ENCODE data around the gene DPPA5.
"Not testable (repeated sequence)": the region's sequence is repeated elsewhere in the genome, so short reads cannot be mapped to it uniquely, and the experiment has no call there.

DPPA5 gene

DNA sequence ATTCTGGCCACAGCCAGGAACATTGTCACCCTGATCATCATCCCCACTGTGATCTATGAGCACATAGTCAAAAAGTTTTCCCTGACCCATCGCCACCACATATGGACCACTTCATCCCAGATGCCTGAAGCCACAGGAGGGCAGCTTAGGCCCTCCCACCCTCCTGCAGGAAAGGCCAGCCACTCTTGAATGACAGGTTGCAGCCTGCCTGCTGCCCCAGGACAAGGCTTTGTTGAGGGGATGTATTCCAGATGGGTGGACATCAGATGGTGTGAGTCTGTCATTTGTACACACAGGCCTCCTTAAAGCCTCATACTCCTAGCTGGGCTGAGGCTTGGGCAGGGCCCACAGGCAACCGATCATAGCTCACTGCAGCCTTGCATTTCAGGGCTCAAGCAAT, 30.8 kb downstream of the DPPA5 start:
- TF ChIP-seq, protein P1, sequence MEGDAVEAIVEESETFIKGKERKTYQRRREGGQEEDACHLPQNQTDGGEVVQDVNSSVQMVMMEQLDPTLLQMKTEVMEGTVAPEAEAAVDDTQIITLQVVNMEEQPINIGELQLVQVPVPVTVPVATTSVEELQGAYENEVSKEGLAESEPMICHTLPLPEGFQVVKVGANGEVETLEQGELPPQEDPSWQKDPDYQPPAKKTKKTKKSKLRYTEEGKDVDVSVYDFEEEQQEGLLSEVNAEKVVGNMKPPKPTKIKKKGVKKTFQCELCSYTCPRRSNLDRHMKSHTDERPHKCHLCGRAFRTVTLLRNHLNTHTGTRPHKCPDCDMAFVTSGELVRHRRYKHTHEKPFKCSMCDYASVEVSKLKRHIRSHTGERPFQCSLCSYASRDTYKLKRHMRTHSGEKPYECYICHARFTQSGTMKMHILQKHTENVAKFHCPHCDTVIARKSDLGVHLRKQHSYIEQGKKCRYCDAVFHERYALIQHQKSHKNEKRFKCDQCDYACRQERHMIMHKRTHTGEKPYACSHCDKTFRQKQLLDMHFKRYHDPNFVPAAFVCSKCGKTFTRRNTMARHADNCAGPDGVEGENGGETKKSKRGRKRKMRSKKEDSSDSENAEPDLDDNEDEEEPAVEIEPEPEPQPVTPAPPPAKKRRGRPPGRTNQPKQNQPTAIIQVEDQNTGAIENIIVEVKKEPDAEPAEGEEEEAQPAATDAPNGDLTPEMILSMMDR (IDR thresholded peaks at IDR 0.05) = no peak
- TF ChIP-seq ZFX (IDR thresholded peaks at IDR 0.05; ENCODE audit: borderline replicate concordance) = no peak

DNA sequence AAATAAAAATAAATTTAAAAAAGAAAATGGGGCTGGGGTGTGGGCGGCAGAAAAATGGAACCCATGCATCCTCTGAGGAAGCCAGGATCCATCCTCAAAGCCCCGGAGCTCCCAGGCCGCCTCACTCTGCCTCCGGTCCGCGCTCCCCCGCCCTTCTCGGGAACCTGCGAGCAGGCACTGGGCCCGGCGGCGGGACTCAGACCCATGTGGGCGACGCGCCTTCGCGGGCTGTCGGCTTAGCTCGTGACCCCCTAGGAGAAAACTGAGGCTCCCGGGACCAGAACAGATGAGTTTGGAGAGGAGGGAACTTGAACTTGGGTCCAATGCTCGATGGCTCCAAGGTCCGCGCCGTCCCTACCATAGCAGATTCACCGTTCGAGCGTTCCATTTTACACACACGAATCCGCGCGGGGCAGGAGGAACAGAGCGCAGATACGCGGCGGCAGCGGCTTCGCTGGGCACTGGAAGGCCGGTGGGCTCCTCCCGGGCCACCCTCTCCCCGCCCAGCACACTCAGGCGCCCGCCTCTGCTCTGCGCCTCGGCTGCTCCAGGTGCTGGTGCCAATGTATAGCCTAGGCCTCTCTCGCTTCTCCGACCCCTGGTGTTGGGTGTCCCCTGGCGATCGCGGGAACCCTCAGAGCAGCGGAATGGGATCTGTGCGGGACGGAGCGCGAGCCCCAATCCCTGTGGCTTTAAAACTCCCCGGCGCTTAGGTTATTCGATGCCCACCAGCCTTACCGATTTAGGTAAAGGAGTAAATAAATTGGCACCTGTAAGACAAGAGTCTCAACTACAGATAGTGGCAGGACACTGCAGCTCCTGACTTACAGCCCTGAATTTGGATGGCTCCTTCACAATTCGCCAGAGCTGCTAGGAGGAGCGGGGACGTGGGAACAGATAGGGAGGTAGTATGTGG, 39.2 kb downstream of the DPPA5 start:
- TF ChIP-seq, protein P1 (IDR thresholded peaks at IDR 0.05) = no peak
- TF ChIP-seq ZFX (IDR thresholded peaks at IDR 0.05; ENCODE audit: borderline replicate concordance) = no peak
- no peak overlapping the region for H3K27ac ChIP-seq

More for the DNA sequence above, 30.8 kb downstream of the DPPA5 start:
- no peak overlapping the region for H3K27ac ChIP-seq

- peak overlapping the region; percentile 59 for H3K27ac ChIP-seq
- TF ChIP-seq, protein P1 (IDR thresholded peaks at IDR 0.05) = peak; percentile 38
Observed at GRCh38 chr6:73310503-73310845, 43.6 kb downstream of the DPPA5 start.

DNA sequence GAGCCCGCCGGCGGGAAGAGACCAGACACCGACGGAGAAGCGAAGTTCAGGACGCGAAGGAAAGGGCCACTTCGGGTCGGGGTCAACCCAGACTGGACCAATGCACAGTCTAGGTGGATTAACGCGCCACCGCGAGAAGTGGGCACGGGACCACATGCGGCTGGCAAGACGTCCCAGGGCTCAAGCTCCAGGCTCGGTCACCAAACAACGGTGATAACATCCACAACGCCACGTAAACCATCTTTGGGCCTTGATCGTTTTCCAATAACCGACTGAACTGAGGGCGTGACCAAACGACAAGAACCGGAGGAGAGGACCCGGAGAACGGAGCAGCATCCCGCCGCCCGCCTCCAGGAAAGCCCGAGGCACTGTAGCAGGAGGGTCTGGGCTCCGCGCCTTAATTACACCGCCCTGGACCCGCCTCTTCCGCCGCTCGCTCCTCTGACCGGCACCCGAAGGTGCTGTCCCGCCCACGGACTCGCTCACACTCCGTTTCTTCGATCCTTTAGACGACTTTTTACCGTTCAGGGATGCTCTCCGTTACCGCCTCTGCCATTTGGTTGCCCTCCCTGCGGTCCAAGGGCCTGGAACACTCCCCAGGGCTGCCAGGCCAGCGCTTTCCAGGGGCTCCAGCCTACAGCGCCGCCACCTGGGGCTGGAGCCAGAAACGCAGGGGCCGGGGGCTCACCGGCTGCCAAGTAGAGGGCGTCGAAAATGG, 44.1 kb downstream of the DPPA5 start:
- peak overlapping the region; percentile 59 for H3K27ac ChIP-seq
- no peak for TF ChIP-seq ZFX (IDR thresholded peaks at IDR 0.05; ENCODE audit: borderline replicate concordance)
- TF ChIP-seq, protein P1 (IDR thresholded peaks at IDR 0.05) = peak; percentile 80

DNA sequence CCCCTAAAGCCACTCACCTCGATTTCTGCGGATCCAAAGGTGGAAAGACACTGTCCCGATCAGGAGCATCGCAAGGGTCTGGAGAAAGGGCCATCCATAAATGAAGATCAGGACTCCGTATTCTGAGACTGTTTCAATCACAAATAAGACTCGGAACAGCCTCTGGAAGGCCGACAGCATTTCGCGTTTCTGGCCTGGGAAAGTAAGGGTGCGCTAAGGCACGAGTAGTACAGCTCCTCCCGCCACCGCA, 44.6 kb downstream of the DPPA5 start:
- H3K27ac ChIP-seq = peak overlapping the region; percentile 59
- TF ChIP-seq, protein P1 (IDR thresholded peaks at IDR 0.05) = no peak
- no peak for TF ChIP-seq ZFX (IDR thresholded peaks at IDR 0.05; ENCODE audit: borderline replicate concordance)

DNA sequence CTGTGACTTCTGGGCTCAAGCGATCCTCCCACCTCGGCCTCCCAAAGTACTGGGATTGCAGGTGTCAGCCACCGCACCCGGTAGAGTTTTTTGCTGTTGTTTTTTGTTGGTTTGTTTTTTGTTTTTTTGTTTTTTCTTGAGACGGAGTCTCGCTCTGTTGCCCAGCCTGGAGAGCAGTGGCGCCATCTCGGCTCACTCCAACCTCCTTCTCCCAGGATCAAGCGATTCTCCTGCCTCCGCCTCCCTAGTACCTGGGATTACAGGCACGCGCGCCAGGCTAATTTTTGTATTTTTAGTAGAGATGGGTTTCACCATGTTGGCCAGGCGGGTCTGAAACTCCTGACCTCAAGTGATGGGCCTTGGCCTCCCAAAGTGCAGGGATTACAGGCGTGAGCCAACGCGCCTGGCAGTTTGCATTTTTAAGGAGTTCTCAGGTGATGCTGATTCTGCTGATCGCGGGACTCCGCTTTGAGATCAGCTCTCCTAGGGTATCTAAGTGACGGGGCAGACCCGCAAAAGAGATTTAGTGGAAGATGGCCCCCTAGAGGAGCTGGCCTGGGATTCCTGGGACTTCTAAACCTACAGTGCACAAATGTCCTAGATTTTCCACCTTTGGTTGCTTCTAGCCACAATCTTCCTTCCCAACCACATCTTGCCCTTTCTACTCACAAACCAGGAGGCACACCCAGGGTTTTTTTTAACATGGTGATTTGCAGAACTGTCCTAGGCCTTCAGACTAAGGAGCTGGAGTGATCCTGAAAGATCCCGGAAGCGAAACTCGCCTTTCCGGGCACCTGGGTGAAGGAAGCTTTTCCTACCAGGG, 45.2 kb downstream of the DPPA5 start:
- peak overlapping the region; percentile 59 for H3K27ac ChIP-seq
- TF ChIP-seq ZFX (IDR thresholded peaks at IDR 0.05; ENCODE audit: borderline replicate concordance) = no peak
- TF ChIP-seq, protein P1 (IDR thresholded peaks at IDR 0.05) = peak; percentile 18; the same call in 1 of the 2 replicates

GRCh38 chr6:73303773-73304172, 50.3 kb downstream of the DPPA5 start:
- not testable (repeated sequence) for H3K27ac ChIP-seq
